Activated T-cell treated with anti-CD3 and anti-CD28 coated beads for 1 hour (primary cell): ENCODE measurements around the gene CAP2.
"Not testable (repeated sequence)": the region's sequence is repeated elsewhere in the genome, so short reads cannot be mapped to it uniquely, and the experiment has no call there.

ENCODE experiments used
- DNase-seq: peaks from one replicate; pipeline ENCODE4 v3.0.0-alpha.2; 2020; ENCODE audit warnings: low read depth

Gene CAP2

DNA sequence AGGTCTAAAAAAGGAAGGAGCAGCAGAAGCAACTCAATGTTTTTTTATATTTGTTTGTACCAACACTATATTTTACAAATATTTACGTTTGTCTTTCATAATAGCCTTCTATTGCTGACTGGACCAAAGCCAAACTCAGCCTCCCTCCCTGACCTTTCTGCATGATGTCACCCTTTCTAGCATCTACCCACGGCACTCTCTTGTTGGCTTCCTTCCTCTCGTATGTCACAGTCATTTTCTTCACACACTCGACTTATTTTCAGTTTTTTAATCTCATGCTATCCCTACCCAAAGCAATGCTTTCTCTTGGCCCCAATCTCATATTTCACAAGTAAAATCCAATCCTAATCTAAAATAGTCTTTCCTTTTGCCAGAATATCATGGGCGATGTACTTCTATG is 190.4 kb downstream of the CAP2 start:
- DNase-seq, result no peak

DNA sequence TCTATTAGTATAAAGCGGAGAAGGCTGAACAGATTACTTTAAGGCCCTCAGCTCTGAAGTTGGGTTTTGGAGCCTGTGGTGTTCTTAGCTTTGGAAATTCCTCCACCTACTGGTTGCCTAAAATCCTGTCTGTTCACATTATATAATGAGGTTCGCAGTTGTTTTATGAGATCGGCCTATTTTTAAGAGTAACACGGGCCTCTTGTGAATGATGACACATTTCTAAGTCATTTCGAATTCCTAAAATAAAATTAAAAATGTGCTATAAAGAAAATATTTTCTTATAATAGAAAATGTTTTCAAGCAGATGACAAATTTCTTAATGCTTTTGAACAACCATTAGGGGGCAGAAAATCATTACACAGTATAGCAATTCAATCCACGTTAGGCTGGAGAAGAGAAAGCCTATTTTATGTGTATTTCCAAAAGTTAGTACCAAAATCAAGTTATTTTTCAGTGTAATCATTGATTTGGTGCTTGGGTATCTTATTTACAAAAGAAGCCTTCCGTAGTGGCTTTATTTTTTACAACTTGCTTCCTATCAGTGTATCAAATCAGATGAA is 190.9 kb downstream of the CAP2 start:
- DNase-seq, result no peak

DNA sequence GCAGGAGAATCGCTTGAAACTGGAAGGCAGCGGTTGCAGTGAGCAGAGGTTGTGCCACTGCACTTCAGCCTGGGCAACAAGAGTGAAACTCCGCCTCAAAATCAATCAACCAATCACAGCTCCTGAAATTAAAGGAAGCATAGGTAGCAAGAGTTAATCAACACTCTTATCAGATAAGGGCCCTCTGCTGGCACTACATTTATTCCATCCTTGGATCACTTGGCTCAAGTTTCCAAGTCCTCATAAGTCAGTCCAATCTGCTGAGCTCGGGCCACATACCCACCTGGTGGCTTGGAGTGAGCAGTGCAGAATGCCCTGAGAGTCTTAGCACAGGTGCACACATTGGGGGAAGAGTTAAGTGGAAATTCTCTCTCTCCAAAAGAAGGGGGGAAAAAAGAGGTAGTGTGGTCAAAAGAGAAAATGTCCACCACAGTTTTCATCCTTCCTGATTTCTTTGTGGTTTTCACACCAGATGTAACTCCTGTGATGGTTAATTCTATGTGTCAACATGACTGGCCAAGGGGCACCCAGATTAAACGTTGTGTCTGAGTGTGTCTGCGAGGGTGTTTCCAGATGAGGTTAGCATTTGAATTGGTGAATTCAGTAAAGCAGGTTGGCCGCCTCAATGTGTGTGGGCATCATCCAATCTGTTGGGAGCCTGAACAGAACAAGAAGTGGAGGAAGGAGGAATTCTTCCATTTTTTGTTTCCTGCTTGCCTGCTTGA is 192.5 kb downstream of the CAP2 start:
- no peak for DNase-seq

DNA sequence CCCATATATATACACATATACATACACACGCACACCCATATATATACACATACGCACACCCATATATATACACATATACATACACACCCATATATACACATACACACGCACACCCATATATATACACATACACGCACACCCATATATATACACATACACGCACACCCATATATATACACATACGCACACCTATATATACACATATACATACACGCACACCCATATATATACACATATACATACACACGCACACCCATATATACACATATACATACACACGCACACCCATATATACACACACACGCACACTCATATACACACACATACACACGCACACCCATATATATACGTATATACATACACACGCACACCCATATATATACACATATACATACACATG is 193.2 kb downstream of the CAP2 start:
- DNase-seq, result not testable (repeated sequence)

DNA sequence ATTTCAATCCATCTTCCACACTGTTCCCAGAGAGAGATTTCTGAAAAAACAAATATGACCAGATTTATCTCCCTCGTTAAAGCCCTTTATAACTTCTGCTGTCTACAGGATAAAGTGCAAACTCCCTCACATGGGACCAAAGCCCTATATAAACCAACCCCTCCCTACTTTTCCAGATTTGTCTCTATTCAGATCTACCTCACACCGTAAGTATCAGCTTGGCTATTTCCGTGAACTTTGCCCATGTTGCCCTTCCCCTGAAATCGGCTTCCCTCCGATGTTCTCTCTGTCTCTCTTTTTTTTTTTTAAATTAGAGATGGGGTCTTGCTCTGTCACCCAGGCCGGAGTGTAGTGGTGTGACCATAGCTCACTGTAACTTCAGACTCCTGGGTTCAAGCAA is 194.6 kb downstream of the CAP2 start:
- no peak for DNase-seq

DNA sequence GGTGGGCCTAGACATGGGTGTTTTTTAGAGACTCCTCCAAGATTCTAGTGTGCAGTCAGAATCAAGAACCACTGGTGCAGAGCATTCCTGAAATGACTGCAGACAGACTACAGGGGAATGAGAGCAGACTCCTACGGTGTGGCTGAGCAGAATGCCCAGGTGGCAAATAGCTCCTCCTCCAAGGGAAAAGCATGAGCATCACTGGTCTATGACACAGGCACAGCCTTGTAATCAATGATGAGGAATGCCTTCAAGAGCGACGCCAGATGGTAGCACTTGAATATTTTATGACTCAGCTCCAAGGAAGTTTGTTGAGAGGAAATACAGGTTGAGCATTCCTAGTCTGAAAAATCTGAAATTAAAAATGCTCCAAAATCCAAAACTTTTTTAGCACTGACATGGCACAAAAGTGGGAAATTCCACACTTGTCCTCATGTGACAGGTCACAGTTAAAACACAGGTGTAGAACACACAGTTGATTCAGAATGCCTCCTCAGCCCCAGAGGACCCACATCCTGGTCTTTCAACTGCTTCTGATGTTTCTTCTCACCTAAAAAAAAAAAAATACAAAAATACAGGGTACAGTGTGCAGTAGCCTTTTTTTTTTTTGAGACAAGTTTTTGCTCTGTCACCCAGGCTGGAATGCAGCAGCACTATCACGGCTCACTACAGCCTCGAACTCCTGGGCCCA is 196.2 kb downstream of the CAP2 start:
- no peak for DNase-seq

DNA sequence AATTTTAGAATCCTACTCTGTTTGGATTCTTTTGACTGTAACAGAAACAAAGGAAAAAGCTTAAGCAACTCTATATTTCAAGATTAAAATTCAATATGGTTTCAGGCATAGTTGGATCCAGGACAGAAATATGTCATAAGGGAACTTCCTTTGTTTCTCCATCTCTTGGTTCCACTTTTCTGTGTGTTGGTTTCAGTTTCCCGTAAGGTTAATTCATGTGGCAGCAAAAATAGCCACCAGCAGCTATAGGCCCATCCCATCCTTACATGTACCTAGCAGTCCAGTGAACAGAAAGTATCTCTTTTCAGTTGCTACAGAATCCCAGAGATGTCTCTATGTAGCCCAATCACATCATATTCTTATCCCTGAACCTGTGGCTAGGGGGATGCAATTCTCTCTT is 197.9 kb downstream of the CAP2 start:
- DNase-seq, result no peak

DNA sequence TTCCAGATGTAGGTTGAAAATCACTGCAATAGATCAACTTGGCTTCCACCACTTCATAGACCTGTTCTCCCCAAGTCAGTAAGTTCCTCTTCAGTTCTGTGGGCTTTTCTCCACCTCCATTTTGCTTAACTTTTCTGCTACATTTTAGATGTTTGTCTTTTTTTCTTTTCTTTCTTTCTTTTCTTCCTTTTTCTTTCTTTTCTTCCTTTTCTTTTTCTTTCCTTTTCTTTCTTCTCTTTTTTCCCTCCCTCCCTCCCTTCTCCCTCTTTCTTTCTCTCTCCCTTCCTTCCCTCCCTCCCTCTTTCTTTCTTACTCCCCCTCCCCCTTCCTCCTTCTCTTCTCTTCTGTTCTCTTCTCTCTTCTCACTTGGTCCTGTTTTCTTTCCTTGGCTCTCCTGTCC is 199.9 kb downstream of the CAP2 start:
- no peak for DNase-seq

DNA sequence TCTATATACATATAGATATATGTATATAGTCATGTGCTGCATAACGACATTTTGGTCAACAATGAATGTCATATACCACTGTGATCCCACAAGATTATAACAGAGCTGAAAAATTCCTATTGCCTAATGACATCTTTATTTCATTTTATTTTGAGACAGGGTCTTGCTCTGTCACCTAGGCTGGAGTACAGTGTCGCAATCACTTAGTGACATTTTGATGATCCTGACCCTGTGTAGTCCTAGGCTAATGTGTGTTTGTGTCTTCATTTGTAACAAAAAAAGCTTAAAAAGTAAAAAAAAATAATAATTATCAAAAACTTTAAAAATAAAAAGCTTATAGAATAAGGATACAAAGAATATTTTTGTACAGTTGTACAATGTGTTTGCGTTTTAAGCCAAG is 202.7 kb downstream of the CAP2 start:
- DNase-seq, result no peak

DNA sequence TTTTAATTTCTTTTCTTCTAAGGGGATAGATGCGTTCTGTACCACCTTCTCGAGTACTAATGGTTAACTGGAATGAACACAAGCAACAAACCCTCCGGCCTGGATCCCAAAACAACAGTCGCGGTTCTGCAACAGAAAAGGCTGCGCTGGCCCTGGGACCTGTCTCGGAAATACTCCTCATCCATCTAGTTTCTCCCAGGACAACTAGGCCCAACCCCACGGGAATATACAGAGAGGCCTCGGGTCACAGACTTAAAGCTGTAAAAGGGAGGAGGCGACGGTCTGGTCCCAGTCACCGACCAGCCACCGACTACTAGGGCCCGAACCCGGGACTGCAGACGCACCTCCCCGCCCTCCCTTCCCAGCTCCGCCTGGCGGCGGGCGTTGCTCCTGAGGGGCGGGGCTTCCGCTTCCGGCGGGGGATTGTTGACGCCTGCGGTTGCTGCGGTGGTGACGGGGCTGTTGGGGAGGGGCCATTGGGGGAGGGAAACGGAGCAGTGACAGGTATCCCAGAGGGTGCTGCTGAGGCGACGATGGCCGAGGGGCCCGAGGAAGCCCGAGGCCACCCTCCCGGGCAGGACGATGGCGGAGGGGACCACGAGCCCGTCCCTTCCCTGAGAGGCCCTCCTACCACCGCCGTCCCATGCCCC is 206.6 kb downstream of the CAP2 start, which contains the start of gene FAM8A1:
Gene FAM8A1 (plus strand): TSS at position 426 of the 650 bp plus-strand sequence. CDS start 108 bp downstream, at position 534.
- peak; percentile 95 for DNase-seq

DNA sequence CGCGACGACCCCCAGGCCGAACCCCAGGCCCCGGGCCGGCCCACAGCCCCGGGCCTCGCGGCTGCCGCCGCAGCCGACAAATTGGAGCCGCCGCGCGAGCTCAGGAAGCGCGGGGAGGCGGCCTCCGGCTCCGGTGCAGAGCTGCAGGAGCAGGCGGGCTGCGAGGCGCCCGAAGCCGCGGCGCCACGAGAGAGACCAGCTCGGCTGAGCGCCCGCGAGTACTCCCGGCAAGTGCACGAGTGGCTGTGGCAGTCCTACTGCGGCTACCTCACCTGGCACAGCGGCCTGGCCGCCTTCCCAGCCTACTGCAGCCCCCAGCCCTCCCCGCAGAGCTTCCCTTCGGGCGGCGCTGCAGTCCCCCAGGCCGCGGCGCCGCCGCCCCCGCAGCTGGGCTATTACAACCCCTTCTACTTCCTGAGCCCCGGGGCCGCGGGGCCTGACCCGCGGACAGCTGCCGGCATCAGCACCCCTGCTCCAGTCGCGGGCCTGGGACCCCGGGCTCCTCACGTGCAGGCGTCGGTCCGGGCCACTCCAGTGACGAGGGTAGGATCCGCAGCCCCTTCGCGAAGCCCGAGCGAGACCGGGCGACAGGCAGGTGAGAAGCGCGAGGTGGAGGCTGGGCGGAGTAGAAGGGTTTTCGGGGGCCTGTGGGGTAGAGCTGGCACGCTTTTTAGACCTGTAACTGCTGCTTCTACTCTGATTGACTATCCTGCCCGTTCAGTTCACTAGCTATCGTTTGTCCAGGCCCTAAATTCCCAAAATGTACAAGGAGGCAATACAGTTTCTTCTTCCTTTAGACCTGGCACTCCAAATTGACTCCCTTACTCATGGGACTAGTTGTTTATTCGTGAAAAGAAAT is 207.4 kb downstream of the CAP2 start:
- peak; percentile 29 for DNase-seq

DNA sequence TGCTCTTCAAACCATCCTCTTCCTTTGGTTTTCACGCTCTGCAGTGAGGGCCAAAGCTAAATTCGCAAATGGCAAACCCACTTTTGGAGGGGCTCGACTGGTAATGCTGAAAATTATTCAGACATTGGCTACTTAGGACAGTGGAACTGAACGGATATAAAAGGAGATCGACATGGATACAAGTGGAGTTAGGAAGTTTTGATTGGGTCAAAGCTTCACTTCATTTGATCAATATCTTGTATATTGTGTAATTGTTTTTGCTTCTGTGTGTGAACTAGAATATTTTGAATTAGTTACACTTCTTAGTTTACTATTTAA is 207.9 kb downstream of the CAP2 start:
- no peak for DNase-seq

DNA sequence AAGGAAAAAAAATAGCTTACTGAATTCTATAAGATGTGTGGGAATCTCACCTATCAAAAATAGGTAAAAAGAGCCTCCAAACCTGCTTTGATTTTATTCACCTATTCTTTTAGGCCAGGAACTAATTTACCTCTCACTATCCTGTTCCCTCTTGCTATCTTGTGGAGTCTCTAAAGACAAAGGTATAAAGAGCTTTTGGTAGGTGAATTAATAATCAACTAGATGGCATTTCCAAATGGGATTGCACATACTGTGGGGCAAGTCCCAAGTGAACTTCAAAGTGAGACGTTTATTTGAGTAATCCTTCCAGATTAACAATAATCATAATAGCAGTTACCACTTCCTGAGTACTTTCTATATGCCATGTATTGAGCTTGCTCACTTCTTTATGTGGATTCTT is 209.5 kb downstream of the CAP2 start:
- no peak for DNase-seq

DNA sequence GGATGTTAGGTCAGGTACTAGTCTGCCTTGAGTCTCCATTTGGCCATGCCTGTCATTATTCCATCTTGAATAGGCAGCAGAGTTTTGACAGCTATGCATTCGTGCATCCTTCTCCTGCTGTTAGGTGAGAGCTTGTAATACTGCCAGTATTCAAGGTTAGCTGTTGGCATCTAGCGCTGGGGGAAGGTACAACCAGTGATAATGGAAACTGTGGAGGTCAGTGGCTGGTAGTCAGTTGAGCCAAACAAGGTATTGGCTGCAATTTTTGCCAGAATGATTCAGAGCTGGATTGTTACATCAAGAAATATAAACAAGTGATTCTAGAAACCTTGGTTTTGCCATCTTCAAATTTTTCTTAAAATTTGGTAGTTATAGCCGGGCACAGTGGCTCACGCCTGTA is 213.2 kb downstream of the CAP2 start:
- DNase-seq, result no peak
